PFSK-1 (cell line): ENCODE data around the gene CHCHD1.

Experiments used
- FOXP2 ChIP-seq: optimal IDR thresholded peaks from 2 replicates; pipeline ENCODE3; 2011; ENCODE audit warnings: borderline replicate concordance, control low read depth, inconsistent platforms; ENCODE audit not compliant: insufficient read depth; ENCODE audit errors: extremely low read length, extremely low read depth
- POLR2AphosphoS5 ChIP-seq: IDR thresholded peaks from 2 replicates; pipeline ENCODE4 v1.6.1; 2012; ENCODE audit warnings: low read depth, mild to moderate bottlenecking, control low read depth, low read length, moderate library complexity
- REST ChIP-seq, 2 experiments: IDR thresholded peaks; 2 replicates each; pipeline versions ENCODE4 v1.6.1 to v1.8.0; 2011 to 2012; ENCODE audit warnings: low read depth in 2 of 2, low read length in 2 of 2, control low read depth in 1 of 2, inconsistent platforms in 1 of 2, mild to moderate bottlenecking in 1 of 2, moderate library complexity in 1 of 2; ENCODE audit not compliant: insufficient read depth in 1 of 2
- SIN3A ChIP-seq: IDR thresholded peaks from 2 replicates; pipeline ENCODE4 v1.6.1; 2012; ENCODE audit warnings: mild to moderate bottlenecking, low read length, moderate library complexity, borderline replicate concordance; ENCODE audit not compliant: insufficient read depth
- TAF1 ChIP-seq: IDR thresholded peaks from 2 replicates; pipeline ENCODE4 v1.6.1; 2012; ENCODE audit warnings: low read length, control low read depth, borderline replicate concordance; ENCODE audit not compliant: insufficient read depth

GRCh38 chr10:73819513-73820093, 37.8 kb downstream of the CHCHD1 start:
- TF ChIP-seq POLR2AphosphoS5 (no peak), SIN3A (no peak), REST (IDR thresholded peaks at IDR 0.05; ENCODE audit: insufficient read depth in 1 of 2, low read depth in 2 of 2, low read length in 2 of 2) (no peak), FOXP2 (no peak), TAF1 (no peak)
